HG02623 (cell line): ENCODE results near the gene CACNA1F.
"Not testable (repeated sequence)": the region's sequence is repeated elsewhere in the genome, so short reads cannot be mapped to it uniquely, and the experiment has no call there.

Experiments
- ATAC-seq: cut with Tn5 transposase; IDR thresholded peaks from one replicate; pipeline ENCODE4 v1.9.1; 2021; ENCODE audit warnings: moderate library complexity; ENCODE audit not compliant: unreplicated experiment

Gene CACNA1F

GRCh38 chrX:49177873-49178480 lies 55.2 kb downstream of the CACNA1F start:
- no peak for ATAC-seq

- no peak for ATAC-seq
These were observed 55.8 kb downstream of the CACNA1F start for GRCh38 chrX:49177338-49177833.

GRCh38 chrX:49176421-49177326 lies 56.5 kb downstream of the CACNA1F start:
- no peak for ATAC-seq

GRCh38 chrX:49175435-49176274 lies 57.5 kb downstream of the CACNA1F start:
- ATAC-seq, result no peak

- no peak for ATAC-seq
These were observed 58.4 kb downstream of the CACNA1F start for GRCh38 chrX:49174723-49175122.

- ATAC-seq, result not testable (repeated sequence)
These were observed 59.6 kb downstream of the CACNA1F start for GRCh38 chrX:49173544-49173943.

- peak; percentile 63 for ATAC-seq
These were observed 60.8 kb downstream of the CACNA1F start for GRCh38 chrX:49172280-49172780.

GRCh38 chrX:49171752-49172279 lies 61.3 kb downstream of the CACNA1F start, which contains the start of gene PLP2:
PLP2 (plus strand) TSS chrX:49171898; CDS start chrX:49172001, 103 bp downstream.
- ATAC-seq, result peak; percentile 30

GRCh38 chrX:49167740-49168108 lies 65.4 kb downstream of the CACNA1F start:
- no peak for ATAC-seq

- ATAC-seq, result no peak
These were observed 66.0 kb downstream of the CACNA1F start for GRCh38 chrX:49166914-49167739.

GRCh38 chrX:49165901-49166881 lies 66.9 kb downstream of the CACNA1F start:
- no peak for ATAC-seq

- ATAC-seq, result no peak
These were observed 68.4 kb downstream of the CACNA1F start for GRCh38 chrX:49164589-49165360.

GRCh38 chrX:49163555-49164419 lies 69.4 kb downstream of the CACNA1F start:
- ATAC-seq, result peak; percentile 48

GRCh38 chrX:49162620-49163019 lies 70.5 kb downstream of the CACNA1F start, which contains the start of gene MAGIX:
MAGIX (plus strand) TSS chrX:49162758; CDS start chrX:49162890, 132 bp downstream.
- ATAC-seq, result no peak

- ATAC-seq, result no peak
These were observed 71.5 kb downstream of the CACNA1F start for GRCh38 chrX:49161632-49162031.

- no peak for ATAC-seq
These were observed 72.2 kb downstream of the CACNA1F start for GRCh38 chrX:49160908-49161307.

GRCh38 chrX:49157194-49157593 lies 75.9 kb downstream of the CACNA1F start:
- ATAC-seq, result no peak
